22Rv1 (cell line): Measurements from ENCODE around the gene CLEC16A.

Experiments used
- CTCF ChIP-seq: fragments of 450-650 bp; IDR thresholded peaks from 2 replicates; pipeline ENCODE4 v1.5.1; 2017; ENCODE audit warnings: mild to moderate bottlenecking
- ZFX ChIP-seq: fragments of 450-650 bp; IDR thresholded peaks from 2 replicates; pipeline ENCODE4 v1.6.1; 2017; ENCODE audit warnings: antibody characterized with exemption, borderline replicate concordance

GRCh38 chr16:11225677-11226549 lies 281.5 kb downstream of the CLEC16A start:
- TF ChIP-seq CTCF (no peak), ZFX (no peak)
